Activated naive CD4-positive, alpha-beta T cell treated with anti-CD3 and anti-CD28 coated beads, Interleukin-2, amount 50 U/mL, for 24 hours (primary cell): ENCODE results near the gene KLHL29.

Source experiments
- H3K27ac Mint-ChIP-seq: one replicate; pipeline ENCODE4 v1.8.0; 2021; ENCODE audit warnings: mild to moderate bottlenecking, mixed read lengths
- H3K27me3 Mint-ChIP-seq: one replicate; pipeline ENCODE4 v1.8.0; 2021; ENCODE audit warnings: mixed read lengths
- H3K36me3 Mint-ChIP-seq: one replicate; pipeline ENCODE4 v1.8.0; 2021; ENCODE audit warnings: mixed read lengths
- H3K4me1 Mint-ChIP-seq: one replicate; pipeline ENCODE4 v1.8.0; 2021; ENCODE audit warnings: mixed read lengths
- H3K4me3 Mint-ChIP-seq: one replicate; pipeline ENCODE4 v1.8.0; 2021; ENCODE audit warnings: mild to moderate bottlenecking, mixed read lengths
- H3K9me3 Mint-ChIP-seq: one replicate; pipeline ENCODE4 v1.8.0; 2021; ENCODE audit warnings: mixed read lengths

The KLHL29 gene

DNA sequence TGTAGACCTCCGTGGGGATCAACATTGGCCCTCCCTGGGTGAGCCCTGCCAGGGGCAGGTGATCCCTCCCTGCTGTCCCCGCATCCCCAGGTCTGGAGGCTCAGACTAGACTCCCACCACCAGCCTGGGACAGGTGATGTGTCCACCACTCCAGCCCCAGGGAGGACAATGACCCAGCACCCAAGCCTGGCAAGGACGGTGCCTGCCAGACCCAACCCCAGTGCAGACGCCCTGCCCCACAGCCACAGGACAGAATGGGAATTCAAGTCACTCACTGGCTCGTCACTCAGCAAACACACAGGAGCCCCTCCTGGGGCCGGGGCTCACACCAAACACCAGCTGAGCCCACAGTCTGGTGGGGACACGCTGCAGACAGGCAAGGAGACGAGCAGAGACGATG lies 302.2 kb downstream of the KLHL29 start:
- Mint-ChIP-seq H3K36me3 (no peaks in the 10 kb centered on the region), H3K27me3 (no peaks in the 10 kb centered on the region)

GRCh38 chr2:23687713-23688112 lies 302.7 kb downstream of the KLHL29 start:
- no peaks in the 10 kb centered on the region for H3K4me1 Mint-ChIP-seq
- no peaks in the 10 kb centered on the region for H3K27me3 Mint-ChIP-seq
- H3K9me3 Mint-ChIP-seq = no peaks in the 10 kb centered on the region
- no peak overlapping the region for H3K27ac Mint-ChIP-seq
- no peak overlapping the region for H3K4me3 Mint-ChIP-seq
- no peaks in the 10 kb centered on the region for H3K36me3 Mint-ChIP-seq

More for the DNA sequence above, 302.2 kb downstream of the KLHL29 start:
- Mint-ChIP-seq H3K4me3 (no peak overlapping the region), H3K4me1 (no peaks in the 10 kb centered on the region), H3K9me3 (no peaks in the 10 kb centered on the region), H3K27ac (no peak overlapping the region)

- H3K4me1 Mint-ChIP-seq = no peaks in the 10 kb centered on the region
- no peaks in the 10 kb centered on the region for H3K9me3 Mint-ChIP-seq
- H3K27ac Mint-ChIP-seq = no peak overlapping the region
- no peaks in the 10 kb centered on the region for H3K27me3 Mint-ChIP-seq
- no peaks in the 10 kb centered on the region for H3K36me3 Mint-ChIP-seq
- H3K4me3 Mint-ChIP-seq = no peak overlapping the region
These were observed 303.6 kb downstream of the KLHL29 start for GRCh38 chr2:23688486-23689130.

- Mint-ChIP-seq H3K9me3 (no peaks in the 10 kb centered on the region), H3K4me1 (no peaks in the 10 kb centered on the region), H3K27me3 (no peaks in the 10 kb centered on the region), H3K4me3 (no peak overlapping the region), H3K36me3 (no peaks in the 10 kb centered on the region), H3K27ac (no peak overlapping the region)
These were observed 304.2 kb downstream of the KLHL29 start for GRCh38 chr2:23689131-23689700.

DNA sequence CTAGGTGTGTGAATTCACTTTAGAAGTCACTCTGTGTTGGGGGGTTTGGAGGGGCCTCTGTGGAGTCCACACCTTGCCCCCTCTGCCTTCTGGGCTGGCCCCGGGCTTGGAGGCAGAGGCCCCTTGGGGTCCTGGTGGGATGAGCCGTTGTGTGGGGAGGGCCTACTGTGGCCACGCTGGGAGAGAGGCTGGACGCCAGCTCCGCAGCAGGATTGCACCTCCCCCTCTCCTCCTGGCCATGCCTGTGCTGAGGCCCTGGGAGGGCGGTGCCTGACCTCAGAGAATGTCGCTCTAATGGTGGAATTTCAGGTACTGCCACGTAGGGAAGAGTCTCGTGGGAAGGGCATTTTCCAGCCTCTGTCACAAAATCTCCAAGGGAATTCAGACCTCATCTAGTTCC lies 304.9 kb downstream of the KLHL29 start:
- Mint-ChIP-seq H3K4me1 (no peaks in the 10 kb centered on the region), H3K36me3 (no peaks in the 10 kb centered on the region), H3K9me3 (no peaks in the 10 kb centered on the region), H3K27me3 (no peaks in the 10 kb centered on the region), H3K4me3 (no peak overlapping the region), H3K27ac (no peak overlapping the region)

DNA sequence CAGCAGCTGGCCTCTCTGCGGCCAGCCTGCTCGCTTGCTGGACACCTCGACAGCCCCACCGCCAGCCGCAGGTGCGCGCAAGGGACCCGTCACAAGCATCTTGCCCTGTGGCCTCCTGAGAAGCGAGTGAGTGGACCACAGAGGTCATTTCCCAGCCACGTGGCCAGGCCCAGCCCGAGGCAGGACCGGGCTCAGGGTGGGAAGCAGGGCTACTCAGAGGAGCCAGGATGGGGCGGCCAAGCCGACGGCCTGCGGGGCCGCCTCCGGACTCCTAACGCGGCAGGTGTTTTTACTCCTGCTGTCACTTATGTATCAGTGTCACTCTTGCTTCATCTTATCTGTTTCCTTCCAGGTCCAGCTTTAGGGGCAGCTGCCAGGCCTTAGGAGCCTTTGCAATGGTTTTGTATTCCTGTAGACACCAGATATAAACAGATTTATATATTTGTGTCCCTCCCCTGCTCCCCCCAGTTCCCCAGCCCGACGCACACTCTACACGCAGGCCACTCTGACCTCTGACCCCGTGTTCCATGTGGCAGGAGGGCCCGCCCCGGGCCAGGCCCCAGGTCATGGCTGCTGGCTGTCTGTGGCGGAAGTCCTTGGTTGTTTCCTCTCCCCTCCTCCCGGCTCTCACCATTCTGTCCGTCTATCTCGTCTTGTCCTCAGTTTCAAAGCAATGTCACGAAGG lies 305.6 kb downstream of the KLHL29 start:
- H3K9me3 Mint-ChIP-seq = no peaks in the 10 kb centered on the region
- no peaks in the 10 kb centered on the region for H3K27me3 Mint-ChIP-seq
- no peak overlapping the region for H3K4me3 Mint-ChIP-seq
- H3K4me1 Mint-ChIP-seq = no peaks in the 10 kb centered on the region
- H3K27ac Mint-ChIP-seq = no peak overlapping the region
- no peaks in the 10 kb centered on the region for H3K36me3 Mint-ChIP-seq

GRCh38 chr2:23691106-23691470 lies 306.1 kb downstream of the KLHL29 start:
- no peaks in the 10 kb centered on the region for H3K36me3 Mint-ChIP-seq
- no peaks in the 10 kb centered on the region for H3K9me3 Mint-ChIP-seq
- no peak overlapping the region for H3K27ac Mint-ChIP-seq
- no peaks in the 10 kb centered on the region for H3K27me3 Mint-ChIP-seq
- H3K4me1 Mint-ChIP-seq = no peaks in the 10 kb centered on the region
- no peak overlapping the region for H3K4me3 Mint-ChIP-seq

DNA sequence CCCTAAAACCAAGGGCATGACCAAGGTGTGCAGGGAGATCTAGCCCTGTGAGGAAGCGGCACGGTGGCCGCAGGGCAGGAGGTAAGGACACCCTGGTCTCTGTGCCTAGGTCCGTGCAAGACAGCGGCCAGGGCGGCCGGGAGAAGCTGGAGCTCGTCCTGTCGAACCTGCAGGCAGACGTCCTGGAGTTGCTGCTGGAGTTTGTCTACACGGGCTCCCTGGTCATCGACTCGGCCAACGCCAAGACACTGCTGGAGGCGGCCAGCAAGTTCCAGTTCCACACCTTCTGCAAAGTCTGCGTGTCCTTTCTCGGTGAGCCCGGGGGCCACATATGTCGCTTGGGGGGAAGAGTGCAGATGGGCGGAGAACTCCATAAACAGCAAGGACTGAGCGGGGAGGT lies 306.6 kb downstream of the KLHL29 start:
- H3K9me3 Mint-ChIP-seq = no peaks in the 10 kb centered on the region

GRCh38 chr2:23692263-23692662 lies 307.3 kb downstream of the KLHL29 start:
- no peaks in the 10 kb centered on the region for H3K4me1 Mint-ChIP-seq
- no peaks in the 10 kb centered on the region for H3K9me3 Mint-ChIP-seq
- H3K27me3 Mint-ChIP-seq = no peaks in the 10 kb centered on the region
- no peak overlapping the region for H3K27ac Mint-ChIP-seq
- H3K36me3 Mint-ChIP-seq = no peaks in the 10 kb centered on the region
- no peak overlapping the region for H3K4me3 Mint-ChIP-seq

More for the DNA sequence above, 306.6 kb downstream of the KLHL29 start:
- no peaks in the 10 kb centered on the region for H3K36me3 Mint-ChIP-seq
- no peaks in the 10 kb centered on the region for H3K4me1 Mint-ChIP-seq
- no peak overlapping the region for H3K4me3 Mint-ChIP-seq
- peak overlapping the region; percentile 74 for H3K27ac Mint-ChIP-seq
- no peaks in the 10 kb centered on the region for H3K27me3 Mint-ChIP-seq

DNA sequence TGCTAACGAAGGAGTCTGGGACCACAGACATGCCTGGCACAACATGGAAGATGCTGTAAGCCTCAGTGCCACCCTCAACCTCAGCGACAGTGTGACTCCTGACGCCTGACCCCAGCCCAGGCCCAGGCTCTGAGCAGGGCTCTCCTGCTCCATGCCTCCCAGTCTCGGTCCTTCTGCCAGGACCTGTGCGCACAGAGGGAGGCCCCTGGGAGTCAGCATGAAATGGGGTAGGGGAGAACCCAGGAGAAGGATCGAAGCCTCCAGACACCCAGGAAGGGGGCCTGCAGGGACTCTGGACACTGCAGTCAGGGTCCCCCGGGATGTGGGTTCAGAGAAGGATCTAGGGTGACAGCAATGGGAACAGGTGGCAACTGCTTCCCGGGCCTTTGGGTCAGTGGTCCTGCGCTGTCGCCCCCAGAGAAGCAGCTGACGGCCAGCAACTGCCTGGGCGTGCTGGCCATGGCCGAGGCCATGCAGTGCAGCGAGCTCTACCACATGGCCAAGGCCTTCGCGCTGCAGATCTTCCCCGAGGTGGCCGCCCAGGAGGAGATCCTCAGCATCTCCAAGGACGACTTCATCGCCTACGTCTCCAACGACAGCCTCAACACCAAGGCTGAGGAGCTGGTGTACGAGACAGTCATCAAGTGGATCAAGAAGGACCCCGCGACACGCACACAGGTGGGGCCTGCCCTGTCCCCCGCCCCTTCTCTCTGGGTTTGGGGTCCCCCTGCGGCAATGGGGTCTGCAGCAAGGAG lies 308.0 kb downstream of the KLHL29 start:
- no peak overlapping the region for H3K4me3 Mint-ChIP-seq
- H3K36me3 Mint-ChIP-seq = no peaks in the 10 kb centered on the region
- no peaks in the 10 kb centered on the region for H3K9me3 Mint-ChIP-seq
- no peaks in the 10 kb centered on the region for H3K27me3 Mint-ChIP-seq
- H3K27ac Mint-ChIP-seq = no peak overlapping the region
- no peaks in the 10 kb centered on the region for H3K4me1 Mint-ChIP-seq

GRCh38 chr2:23693606-23693951 lies 308.6 kb downstream of the KLHL29 start:
- no peaks in the 10 kb centered on the region for H3K9me3 Mint-ChIP-seq
- H3K27ac Mint-ChIP-seq = no peak overlapping the region
- H3K4me3 Mint-ChIP-seq = no peak overlapping the region
- H3K4me1 Mint-ChIP-seq = no peaks in the 10 kb centered on the region
- H3K36me3 Mint-ChIP-seq = no peaks in the 10 kb centered on the region
- H3K27me3 Mint-ChIP-seq = no peaks in the 10 kb centered on the region

DNA sequence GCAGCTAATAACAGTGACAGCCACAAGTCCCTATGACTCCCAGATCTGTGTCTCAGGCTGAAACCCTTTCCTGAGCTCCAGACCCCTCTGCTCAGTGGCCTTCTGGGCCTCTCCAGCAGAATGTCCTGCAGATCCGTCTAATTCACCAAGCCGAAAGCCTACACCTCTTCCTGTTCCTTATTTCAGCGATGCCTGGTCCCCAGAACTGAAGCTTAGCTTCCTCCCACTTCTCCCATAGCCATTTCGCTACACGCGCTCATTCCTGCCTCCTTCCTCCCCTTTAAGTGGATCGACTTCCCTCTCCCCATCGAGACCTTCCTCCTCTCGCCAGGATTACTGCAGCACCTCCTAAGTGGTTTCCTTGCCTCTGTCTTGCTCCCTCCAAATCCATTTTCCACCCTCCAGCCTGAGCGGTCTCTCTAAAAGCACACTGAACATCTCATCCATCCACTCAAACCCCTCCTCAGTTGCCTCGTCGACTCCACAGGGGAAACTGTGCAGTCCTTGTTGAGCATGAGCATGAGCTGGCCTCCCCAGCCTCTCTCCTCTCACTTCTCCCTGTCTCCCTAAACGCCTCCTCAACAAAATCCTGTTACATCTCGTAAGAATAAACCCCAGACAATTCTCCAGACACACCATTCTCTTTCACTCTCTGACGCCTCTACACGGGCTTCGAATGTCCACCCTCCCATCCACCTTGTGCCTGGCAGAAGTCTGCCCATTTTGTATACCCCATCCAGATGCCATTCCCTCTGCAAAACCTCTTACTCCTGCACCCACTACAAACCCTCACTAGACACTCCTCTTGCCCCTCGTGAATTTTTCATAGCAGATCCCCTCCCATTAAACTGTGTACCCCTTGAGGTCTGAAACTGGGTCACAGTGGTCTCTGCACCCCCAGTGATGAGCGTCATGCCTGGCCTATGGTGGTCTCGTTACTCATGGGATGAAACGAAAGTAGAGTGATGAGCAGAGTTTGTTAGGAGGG lies 309.4 kb downstream of the KLHL29 start:
- H3K27me3 Mint-ChIP-seq = no peaks in the 10 kb centered on the region
- H3K36me3 Mint-ChIP-seq = no peaks in the 10 kb centered on the region
- no peaks in the 10 kb centered on the region for H3K4me1 Mint-ChIP-seq
- H3K27ac Mint-ChIP-seq = peak overlapping the region; percentile 38
- no peak overlapping the region for H3K4me3 Mint-ChIP-seq
- no peaks in the 10 kb centered on the region for H3K9me3 Mint-ChIP-seq

GRCh38 chr2:23695214-23695889 lies 310.4 kb downstream of the KLHL29 start:
- Mint-ChIP-seq H3K9me3 (no peaks in the 10 kb centered on the region), H3K4me3 (no peak overlapping the region), H3K27ac (no peak overlapping the region), H3K27me3 (no peaks in the 10 kb centered on the region), H3K36me3 (peaks cover 7% of the 10 kb centered on the region), H3K4me1 (no peaks in the 10 kb centered on the region)

- Mint-ChIP-seq H3K27me3 (no peaks in the 10 kb centered on the region), H3K27ac (no peak overlapping the region), H3K36me3 (peaks cover 13% of the 10 kb centered on the region), H3K4me3 (no peak overlapping the region), H3K4me1 (no peaks in the 10 kb centered on the region), H3K9me3 (no peaks in the 10 kb centered on the region)
These were observed 311.1 kb downstream of the KLHL29 start for GRCh38 chr2:23695890-23696751.
